ENCODE data around the gene CFTR.

CFTR gene

DNA sequence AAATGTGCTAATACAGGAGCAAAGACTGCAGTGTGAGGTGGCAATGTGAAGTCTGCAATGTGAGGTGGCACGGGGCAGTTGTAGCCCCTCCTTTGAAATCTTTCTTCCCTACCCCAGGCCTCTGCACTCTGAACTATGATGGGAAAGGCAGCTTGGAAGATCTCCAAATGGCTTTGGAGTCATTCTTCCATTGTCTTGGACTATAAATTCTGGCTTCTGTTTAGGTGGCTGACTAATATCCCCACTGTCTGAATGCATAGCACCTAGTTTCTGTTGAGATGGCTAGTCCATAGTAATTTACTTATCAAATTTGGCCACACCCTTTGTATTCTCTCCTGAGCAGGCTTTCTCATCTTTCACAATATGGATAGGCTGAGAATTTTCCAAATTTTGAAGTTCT is 175.0 kb downstream of the CFTR start:
- no peak for DNase-seq

DNA sequence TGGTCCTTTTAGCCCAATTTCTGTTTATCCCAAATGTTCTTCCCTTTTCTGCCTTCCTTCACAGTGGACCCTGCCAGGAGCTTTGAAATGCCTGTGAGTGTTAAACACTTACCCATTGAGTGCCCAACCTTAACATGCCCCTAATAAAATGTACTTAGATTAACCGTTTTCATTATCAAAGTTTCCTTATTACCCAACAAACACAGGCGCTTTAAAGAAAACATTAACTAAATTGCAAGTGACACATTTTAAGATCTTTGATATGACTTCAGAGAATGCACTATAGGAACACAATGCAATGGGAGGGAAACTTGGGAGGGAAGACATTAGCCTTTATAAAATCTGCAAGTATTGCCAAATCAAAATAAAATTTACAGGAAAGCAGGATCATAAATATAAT is 177.0 kb downstream of the CFTR start:
- DNase-seq = no peak

DNA sequence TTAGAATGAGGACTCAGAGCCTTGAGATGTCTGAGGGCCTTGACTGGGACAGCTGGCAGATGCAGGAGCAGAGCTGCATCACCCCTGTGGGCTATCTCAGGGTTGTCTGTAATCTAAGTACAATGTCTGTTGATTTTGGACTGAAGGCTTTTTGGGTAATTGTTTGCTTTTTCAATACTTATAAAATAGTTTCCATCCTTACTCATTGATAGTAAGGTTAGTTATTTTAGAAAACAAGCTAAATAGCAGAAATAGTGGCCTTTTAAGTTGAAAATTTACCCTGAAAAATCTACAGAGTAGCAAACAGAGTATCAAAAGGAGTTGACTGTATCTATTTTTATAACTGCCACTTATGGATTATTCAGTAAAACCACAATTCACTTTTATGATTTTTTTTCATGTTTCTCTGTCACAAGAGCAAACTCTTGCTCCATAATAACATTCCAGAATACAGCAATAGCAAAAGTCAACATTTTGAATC is 179.7 kb downstream of the CFTR start:
- DNase-seq = no peak

DNA sequence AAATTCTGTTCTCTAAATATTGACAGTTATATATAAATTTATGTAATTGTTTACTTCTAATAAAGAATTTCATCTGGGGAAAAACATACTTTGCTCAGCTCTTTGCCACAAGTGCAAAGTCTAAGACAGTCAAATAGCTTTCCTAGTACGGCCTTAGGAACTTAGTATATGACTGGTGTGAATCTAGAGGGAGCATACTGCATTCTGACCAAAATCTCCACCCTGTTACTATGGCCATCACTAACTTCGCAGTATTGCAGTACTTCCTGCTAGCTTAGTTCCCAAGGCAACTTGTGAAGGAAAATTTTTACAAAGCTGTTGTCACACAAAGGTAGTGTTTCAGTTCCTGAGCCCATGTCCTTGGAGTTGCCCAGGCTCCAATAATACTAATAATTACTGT is 181.5 kb downstream of the CFTR start:
- no peak for DNase-seq

DNA sequence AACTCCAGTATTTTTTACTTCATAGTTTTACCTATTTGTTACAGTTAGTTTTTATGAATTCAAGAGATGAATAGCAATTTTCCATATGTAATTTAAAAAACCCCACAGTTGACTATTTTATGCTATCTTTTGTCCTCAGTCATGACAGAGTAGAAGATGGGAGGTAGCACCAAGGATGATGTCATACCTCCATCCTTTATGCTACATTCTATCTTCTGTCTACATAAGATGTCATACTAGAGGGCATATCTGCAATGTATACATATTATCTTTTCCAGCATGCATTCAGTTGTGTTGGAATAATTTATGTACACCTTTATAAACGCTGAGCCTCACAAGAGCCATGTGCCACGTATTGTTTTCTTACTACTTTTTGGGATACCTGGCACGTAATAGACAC is 184.2 kb downstream of the CFTR start:
- DNase-seq = no peak

DNA sequence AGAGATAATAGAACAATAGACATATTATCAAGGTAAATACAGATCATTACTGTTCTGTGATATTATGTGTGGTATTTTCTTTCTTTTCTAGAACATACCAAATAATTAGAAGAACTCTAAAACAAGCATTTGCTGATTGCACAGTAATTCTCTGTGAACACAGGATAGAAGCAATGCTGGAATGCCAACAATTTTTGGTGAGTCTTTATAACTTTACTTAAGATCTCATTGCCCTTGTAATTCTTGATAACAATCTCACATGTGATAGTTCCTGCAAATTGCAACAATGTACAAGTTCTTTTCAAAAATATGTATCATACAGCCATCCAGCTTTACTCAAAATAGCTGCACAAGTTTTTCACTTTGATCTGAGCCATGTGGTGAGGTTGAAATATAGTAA is 185.5 kb downstream of the CFTR start:
- no peak for DNase-seq

DNA sequence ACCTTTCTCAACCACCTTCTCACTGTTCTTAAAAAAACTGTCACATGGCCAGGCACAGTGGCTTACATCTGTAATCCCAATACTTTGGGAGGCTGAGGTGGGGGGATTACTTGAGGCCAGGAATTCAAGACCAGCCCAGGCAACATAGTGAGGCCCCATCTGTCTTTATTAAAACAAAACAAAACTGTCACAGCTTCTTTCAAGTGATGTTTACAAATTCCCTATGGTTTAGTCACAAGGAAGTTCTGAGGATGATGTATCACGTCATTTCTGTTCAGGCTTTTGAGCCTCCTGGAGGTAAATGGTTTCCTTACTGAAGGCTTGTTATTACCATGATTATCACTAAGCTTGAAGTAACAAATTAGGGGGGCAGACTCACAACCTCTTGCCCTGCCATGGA is 186.2 kb downstream of the CFTR start:
- DNase-seq = no peak

DNA sequence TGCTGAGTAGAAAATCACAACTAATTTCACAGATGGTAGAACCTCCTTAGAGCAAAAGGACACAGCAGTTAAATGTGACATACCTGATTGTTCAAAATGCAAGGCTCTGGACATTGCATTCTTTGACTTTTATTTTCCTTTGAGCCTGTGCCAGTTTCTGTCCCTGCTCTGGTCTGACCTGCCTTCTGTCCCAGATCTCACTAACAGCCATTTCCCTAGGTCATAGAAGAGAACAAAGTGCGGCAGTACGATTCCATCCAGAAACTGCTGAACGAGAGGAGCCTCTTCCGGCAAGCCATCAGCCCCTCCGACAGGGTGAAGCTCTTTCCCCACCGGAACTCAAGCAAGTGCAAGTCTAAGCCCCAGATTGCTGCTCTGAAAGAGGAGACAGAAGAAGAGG is 186.9 kb downstream of the CFTR start:
- no peak for DNase-seq

DNA sequence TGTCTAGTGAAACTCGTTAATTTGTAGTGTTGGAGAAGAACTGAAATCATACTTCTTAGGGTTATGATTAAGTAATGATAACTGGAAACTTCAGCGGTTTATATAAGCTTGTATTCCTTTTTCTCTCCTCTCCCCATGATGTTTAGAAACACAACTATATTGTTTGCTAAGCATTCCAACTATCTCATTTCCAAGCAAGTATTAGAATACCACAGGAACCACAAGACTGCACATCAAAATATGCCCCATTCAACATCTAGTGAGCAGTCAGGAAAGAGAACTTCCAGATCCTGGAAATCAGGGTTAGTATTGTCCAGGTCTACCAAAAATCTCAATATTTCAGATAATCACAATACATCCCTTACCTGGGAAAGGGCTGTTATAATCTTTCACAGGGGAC is 187.6 kb downstream of the CFTR start:
- DNase-seq = no peak

DNA sequence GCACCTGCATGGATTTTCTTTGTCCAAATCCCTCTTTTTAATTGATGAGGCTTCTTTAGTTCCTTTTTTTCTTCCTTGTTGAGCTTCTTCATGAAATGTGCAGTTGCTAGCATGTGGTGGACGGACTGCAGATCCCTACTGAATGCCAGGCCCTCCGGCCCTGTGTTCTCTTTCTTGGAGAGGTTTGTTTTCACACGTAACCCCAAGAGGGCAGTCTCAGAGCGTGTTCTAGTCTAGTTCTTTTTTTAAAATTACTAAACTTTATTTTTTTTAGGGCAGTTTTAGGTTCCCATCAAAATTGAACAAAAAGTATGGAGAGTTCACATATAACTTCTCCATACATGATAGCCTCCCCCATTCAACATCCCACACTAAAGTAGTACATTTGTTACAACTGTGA is 190.0 kb downstream of the CFTR start:
- no peak for DNase-seq

DNA sequence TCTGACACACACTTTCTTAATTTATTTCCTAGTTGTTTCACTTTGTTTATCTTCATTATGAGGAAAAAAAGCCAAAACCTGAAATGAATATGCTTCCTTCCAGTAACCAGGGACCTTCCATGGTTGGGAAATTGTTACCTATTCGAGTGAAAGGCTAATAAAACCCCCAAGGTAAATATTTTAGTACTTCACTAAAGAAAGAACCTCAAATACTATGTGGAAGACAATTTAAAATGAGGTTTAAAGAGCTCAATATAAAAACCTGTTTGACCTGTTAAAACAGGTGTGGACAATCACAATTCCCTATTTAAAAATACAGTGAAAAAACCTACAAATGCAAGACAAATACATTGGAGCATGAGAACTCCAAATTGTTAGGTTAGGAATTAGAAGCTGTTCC is 192.6 kb downstream of the CFTR start:
- DNase-seq = no peak

DNA sequence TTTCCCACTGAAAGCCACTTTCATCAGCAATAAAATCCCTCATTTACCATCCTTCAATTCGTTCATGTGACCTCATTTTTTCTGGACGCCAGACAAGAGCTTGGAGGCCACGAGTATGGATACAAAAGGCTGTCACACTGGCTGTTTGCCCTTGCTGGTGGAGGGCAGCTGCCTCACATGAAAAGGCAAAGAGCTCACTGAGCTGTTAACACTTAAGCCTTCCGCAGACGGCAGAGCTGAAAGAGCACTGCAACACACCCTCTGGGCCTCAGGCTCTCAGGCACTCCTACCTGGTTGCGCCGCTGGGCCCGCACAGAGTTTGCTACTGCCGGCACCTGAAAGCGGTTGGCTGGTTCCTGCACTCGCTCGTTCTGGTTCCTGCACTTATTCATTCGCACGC is 193.5 kb downstream of the CFTR start:
- DNase-seq = no peak

DNA sequence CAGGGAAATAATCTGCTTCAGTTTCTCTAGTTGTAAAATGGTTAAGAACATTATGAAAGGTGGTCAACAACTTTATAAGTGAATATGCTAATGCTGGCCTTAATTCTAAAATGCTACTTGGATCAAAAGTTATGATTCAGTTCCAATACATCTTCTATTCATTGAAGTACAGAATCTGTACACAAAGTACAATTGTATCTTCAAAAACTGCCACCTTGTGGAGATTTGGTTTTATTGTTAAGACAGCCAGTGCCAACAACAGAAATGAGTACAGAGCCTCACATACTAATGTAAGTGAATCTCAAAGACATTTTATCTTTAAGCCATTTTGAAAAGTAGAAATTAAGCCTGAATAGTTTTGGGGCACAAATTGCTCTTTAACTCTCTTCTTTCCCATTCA is 194.0 kb downstream of the CFTR start:
- DNase-seq = no peak

DNA sequence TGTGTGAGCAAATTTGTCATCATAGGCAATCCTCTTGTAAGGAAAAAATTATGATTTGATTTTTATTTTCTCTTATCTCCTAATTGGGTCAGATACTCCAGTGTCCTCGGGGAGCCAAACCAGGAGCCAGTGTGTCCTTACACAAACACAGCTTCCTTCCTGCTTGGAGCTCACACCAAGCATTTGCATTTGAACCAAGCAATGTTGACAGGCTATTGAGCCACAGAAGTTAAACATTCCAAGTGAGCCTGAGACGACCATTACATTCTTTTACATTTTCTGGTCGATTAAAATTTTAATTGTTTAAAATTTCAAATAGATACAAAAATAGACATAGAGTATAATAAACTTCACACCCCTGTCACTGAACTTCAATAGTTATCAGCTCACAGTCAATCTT is 194.8 kb downstream of the CFTR start:
- DNase-seq = no peak

DNA sequence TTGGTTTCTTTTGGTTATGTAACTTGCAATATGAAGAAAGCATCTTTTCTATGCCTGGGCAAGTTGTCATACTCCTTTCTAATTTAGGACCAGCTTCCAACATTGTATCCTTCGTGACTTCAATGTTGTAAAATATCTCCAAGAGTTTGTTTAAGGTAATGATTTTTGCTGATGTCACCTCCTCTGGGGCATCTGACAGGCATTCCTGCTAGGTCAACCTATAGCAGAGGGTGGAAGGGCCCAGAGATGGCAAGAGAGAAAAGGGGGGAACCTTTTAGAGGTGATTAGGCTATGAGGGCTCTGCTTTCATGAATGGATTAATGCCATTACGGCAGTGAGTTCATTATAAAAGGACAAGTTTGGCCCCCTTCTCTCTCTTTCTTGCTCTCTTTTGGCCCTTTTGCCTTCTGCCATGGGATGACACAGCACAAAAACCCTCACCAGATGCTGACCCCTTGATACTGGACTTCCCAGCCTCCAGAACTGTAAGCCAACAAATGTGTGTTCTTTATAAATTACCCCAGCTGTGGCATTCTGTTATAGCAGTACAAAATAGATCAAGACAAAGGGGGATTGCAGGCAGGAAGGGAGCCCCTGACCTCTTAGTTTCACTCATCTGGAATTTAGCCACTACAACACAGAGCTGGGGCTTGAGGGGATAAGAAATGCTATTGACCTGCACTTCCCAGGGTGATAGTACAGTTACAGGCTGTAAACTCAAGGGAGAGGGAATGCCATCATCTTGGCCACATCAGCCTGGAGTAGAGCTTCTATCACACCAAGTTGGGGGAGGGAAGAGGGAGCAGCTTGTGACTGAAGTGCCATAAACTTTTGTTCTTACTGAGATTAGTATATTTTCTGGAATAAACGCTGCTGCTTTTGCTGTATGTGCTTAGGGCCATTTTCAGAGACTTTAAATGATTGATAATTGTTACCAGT is 195.9 kb downstream of the CFTR start:
- DNase-seq = no peak

DNA sequence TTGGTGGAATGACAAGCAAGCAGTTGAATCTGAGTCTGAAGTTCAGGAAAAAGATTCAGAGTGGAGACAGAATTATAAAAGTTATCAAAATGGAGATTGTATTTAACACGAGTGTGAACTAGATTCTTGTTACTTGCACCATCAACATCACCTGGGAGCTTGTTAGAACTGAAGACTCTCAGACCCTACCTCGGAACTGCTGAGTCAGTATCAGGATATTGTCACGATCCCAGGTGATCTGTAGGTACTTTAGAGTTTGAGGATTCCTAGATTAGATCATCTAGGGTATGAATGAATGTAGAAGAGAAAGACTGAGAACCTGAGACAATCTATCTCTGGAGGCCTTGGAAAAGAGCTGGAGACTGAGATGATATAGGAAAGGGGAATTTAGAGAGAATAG is 199.3 kb downstream of the CFTR start:
- no peak for DNase-seq

DNA sequence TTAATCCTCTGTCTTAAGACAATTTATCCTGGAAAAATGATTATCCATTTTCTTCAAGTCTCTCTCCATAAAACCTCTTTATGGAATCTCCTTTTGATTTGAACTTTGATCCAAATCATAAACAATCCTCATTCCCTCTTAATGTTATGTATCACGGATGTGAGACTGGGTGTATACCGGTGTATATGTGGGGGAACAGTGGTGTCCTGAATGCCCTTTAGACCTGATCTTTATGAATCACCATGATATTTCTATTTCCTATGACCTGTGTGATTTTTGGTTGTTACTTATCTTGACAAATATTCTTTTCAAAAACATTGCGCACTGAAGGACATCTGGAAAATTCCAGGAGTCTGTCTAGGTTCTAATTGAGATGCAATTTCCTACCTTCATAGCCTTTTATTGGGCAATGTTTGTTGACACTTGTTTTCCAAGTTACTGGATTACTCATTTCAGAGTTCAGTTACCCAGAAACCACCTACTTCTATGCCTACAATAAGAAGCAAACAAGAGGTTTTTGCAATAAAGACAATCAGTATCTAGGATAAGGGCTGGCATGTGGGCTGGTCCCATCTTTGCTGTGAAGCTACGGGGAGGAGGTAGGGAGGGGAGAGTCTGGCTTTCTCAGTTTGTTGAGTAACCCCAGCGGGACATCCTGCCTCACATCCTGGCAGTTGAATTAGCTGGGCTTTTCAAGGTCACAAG is 203.0 kb downstream of the CFTR start:
- no peak for DNase-seq

DNA sequence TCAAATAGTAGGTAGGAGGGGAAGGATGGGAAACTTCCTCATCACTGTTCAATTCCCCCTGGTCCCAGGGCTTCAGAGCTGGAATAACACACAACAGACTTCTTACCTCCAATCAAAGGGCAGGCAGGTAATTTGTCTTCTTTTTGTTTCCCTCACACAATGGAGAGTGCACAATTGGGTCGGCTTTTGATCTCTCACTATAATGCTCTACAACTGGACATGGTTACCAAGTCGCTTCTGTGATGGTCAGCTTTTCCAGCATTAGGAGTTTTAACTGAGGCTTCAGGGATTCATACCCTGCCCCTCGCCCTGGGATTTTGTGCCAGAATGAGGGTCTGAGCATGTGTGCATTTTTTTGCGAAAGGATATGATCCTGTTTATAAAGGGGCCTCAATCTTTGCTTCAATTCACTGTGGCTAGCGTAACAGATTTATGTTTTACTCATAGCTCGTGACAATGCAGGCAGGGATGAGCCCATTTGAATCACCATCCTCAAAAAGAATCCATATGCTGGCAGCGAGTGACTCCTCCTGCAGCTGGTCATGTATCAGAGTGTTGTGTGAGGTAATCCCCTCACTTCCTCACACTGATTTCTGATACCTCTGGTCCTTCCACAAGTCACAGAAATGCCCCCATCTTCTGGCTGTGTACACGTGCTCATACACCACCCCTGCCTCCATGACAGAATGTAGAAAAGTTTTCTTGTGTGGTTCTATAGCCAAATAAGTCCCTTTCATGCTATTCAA is 203.8 kb downstream of the CFTR start:
- no peak for DNase-seq

DNA sequence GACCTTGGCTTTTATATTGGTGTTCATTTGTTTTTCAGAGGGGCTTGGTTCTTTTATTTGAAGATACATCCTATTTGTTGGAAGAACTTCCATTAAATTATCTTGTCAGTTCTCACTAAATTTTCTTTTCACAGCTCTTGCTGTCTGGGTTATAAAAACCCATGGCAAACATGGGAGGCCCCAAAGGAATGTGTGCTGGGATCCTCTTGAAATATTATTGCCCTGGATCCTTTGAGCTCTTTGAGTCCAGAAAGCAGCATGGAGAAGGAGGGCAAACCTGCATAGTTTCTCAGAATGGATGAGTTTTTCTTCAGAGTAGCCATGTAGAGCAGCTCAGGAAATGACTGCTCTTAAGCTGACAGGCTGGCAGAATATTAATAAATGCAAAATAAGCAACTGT is 206.0 kb downstream of the CFTR start:
- no peak for DNase-seq

DNA sequence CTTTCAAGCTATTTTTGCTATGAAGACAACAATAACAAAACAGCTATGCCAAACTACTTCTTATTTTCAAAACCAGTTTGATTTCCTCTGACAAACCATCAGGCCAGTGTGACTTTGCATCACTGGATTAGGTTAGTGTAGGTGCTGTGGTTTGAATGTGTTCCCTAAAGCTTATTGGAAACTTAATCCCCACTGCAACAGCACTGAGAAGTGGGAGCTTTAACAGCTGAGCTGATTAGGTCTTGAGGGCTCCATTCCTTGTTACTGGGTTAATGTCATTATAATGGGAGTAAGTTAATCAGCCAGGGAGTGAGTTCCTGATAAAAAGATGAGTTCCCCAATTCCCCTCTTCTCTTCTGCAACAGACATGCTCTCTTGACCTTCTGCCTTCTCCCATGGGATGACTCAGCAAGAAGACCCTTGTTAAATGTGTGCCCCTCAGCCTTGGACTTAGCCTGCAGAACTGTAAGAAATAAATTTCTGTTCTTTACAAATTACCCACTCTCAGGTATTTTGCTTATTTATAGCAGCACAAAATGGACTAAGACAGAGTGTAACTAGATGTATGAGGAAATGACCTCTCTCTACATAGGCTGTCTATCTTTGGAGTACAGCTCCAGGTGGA is 206.6 kb downstream of the CFTR start:
- DNase-seq = no peak

DNA sequence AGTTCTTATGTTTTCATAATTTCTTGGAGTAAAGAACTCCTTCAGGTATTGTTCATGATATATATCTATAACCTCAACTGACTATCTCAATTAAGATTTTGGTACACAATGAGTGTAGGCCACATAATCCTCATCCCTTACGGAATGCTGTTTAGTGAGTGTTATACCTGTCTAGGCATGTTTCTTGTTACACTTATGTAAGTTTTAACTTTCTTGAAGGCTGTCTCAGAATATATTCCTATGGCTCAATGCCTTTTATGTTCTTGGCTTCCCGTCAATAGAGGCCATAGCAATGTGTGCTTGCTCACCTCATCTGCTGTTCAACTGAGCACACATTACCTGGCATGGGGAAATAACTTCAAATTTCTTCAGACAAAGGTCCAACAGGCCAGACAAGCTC is 208.3 kb downstream of the CFTR start:
- no peak for DNase-seq

DNA sequence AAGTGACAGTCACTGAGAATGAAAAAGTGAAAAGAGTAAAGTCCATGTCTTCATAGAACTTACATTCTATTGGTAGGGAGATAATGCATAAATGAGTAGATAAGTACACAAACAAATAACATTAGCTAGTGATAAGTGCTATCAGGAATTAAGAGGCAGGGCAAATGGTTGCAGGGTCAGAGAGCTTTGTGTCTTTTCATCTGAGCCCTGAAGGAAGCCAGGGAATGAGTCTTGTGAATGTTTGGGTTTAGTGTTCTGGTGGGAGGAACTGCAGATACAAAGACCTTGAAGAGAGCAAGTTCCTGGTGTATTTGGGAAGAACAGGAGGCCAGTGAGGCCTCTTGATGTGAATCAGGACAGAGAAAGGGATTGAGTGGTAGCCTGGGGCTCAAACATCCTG is 209.6 kb downstream of the CFTR start:
- DNase-seq = no peak

DNA sequence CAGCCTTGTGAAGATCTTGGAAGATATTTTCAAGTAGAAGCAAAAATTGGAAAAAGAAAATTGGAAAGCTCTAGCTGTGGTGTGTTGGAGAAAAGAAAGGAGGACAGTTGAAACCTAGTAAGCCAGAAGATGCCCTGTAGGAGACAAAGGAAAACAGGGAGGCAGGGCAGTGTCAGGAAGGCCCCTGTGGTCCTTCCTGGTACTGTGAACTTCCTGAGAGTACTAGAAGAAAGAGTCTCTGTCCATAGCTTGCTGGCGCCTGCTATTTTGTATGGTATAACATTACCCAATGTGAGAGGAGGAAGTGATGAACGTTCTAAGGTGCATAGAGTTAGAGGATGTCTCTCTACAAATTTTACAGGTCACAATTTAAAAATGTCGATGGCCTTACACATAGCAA is 210.3 kb downstream of the CFTR start:
- no peak for DNase-seq

Data from inflammatory macrophage treated with lipopolysaccharide for 4 hours (primary cell).